Neuronal stem cell (in vitro differentiated cells): ENCODE results near the gene TOPAZ1.
"Not testable (repeated sequence)": the region's sequence is repeated elsewhere in the genome, so short reads cannot be mapped to it uniquely, and the experiment has no call there.

Experiments
- DNase-seq: peaks from one replicate; pipeline ENCODE4 v3.0.0-alpha.2; 2013; ENCODE audit warnings: low spot score
- H2AFZ ChIP-seq: one replicate; pipeline ENCODE4 v1.6.1; 2013; ENCODE audit warnings: mild to moderate bottlenecking, low read length, inconsistent platforms
- H2AK5ac ChIP-seq: 2 replicates; pipeline ENCODE4 v1.6.1; 2013; ENCODE audit warnings: low read depth, mild to moderate bottlenecking, inconsistent platforms, low read length, moderate library complexity, mixed read lengths
- H2BK120ac ChIP-seq: 2 replicates; pipeline ENCODE4 v1.6.1; 2013; ENCODE audit warnings: low read depth, mild to moderate bottlenecking, inconsistent platforms, low read length, moderate library complexity, mixed read lengths
- H2BK12ac ChIP-seq: one replicate; pipeline ENCODE4 v1.6.1; 2013; ENCODE audit warnings: low read length, inconsistent platforms
- H2BK15ac ChIP-seq: 2 replicates; pipeline ENCODE4 v1.6.1; 2013; ENCODE audit warnings: mild to moderate bottlenecking, low read length, inconsistent platforms, mixed read lengths
- H2BK5ac ChIP-seq: one replicate; pipeline ENCODE4 v1.6.1; 2013; ENCODE audit warnings: inconsistent platforms, mild to moderate bottlenecking, low read length, moderate library complexity
- H3K14ac ChIP-seq: one replicate; pipeline ENCODE4 v1.6.1; 2013; ENCODE audit warnings: low read length, inconsistent platforms
- H3K18ac ChIP-seq: 2 replicates; pipeline ENCODE4 v1.6.1; 2013; ENCODE audit warnings: low read length, inconsistent platforms
- H3K23ac ChIP-seq: 2 replicates; pipeline ENCODE4 v1.6.1; 2013; ENCODE audit warnings: low read depth, mild to moderate bottlenecking, mixed read lengths, low read length, inconsistent platforms; ENCODE audit not compliant: poor library complexity
- H3K27ac ChIP-seq: replicated peaks from 3 replicates; pipeline ENCODE4 v1.5.1; 2013; ENCODE audit warnings: low read length, inconsistent platforms
- H3K27me3 ChIP-seq, 3 experiments: 2 replicates each; pipeline ENCODE4 v1.6.1; 2013; ENCODE audit warnings: low read length in 3 of 3, mild to moderate bottlenecking in 2 of 3, inconsistent platforms in 1 of 3, low read depth in 1 of 3, mixed read lengths in 1 of 3, moderate library complexity in 1 of 3; ENCODE audit not compliant: control insufficient read depth in 3 of 3, insufficient read depth in 3 of 3
- H3K36me3 ChIP-seq, 2 donors: replicated peaks in 1 of 2; 2 replicates each; pipeline ENCODE4 v1.6.1; 2013; ENCODE audit warnings: low read length in 2 of 2; ENCODE audit not compliant: control insufficient read depth in 2 of 2, insufficient read depth in 2 of 2
- H3K4ac ChIP-seq: 2 replicates; pipeline ENCODE4 v1.6.1; 2013; ENCODE audit warnings: inconsistent platforms, mild to moderate bottlenecking, low read length, moderate library complexity
- H3K4me1 ChIP-seq, 2 donors: 1 replicate in 1 of 2; 2 replicates in 1 of 2; pipeline ENCODE4 v1.6.1; 2013; ENCODE audit warnings: low read length in 2 of 2, low read depth in 1 of 2; ENCODE audit not compliant: control insufficient read depth in 2 of 2, insufficient read depth in 1 of 2
- H3K4me2 ChIP-seq: one replicate; pipeline ENCODE4 v1.6.1; 2013; ENCODE audit warnings: mild to moderate bottlenecking, low read length, inconsistent platforms; ENCODE audit not compliant: insufficient read depth, poor library complexity, severe bottlenecking
- H3K4me3 ChIP-seq, 2 donors: 2 replicates each; pipeline ENCODE4 v1.5.1; 2013; ENCODE audit warnings: low read length in 2 of 2, mild to moderate bottlenecking in 2 of 2, inconsistent platforms in 1 of 2, moderate library complexity in 1 of 2
- H3K79me1 ChIP-seq: one replicate; pipeline ENCODE4 v1.6.1; 2013; ENCODE audit warnings: low read depth, mild to moderate bottlenecking, inconsistent platforms, low read length, moderate library complexity
- H3K9ac ChIP-seq: one replicate; pipeline ENCODE4 v1.6.1; 2013; ENCODE audit warnings: mild to moderate bottlenecking, low read depth, low read length, inconsistent platforms; ENCODE audit not compliant: poor library complexity
- H3K9me3 ChIP-seq, 2 donors: replicated peaks in 1 of 2; 2 replicates each; pipeline versions ENCODE3 to v1.6.1; 2013; ENCODE audit warnings: low read length in 2 of 2, mild to moderate bottlenecking in 2 of 2, inconsistent platforms in 1 of 2, low read depth in 1 of 2, mixed read lengths in 1 of 2, moderate library complexity in 1 of 2; ENCODE audit not compliant: control insufficient read depth in 2 of 2, insufficient read depth in 1 of 2
- H4K8ac ChIP-seq: one replicate; pipeline ENCODE4 v1.6.1; 2013; ENCODE audit warnings: low read depth, mild to moderate bottlenecking, inconsistent platforms, low read length, moderate library complexity
- H4K91ac ChIP-seq: one replicate; pipeline ENCODE4 v1.6.1; 2013; ENCODE audit warnings: low read length, low read depth, mild to moderate bottlenecking, inconsistent platforms; ENCODE audit not compliant: poor library complexity
- WGBS, 2 donors: extraction: QIAGEN DNeasy Blood & Tissue Kit; methylation state at CpG; one replicate each; pipeline ENCODE4 v1.1.7; 2013; ENCODE audit warnings: missing lambda C conversion rate in 2 of 2, mixed read lengths in 1 of 2; ENCODE audit not compliant: insufficient read length in 2 of 2, insufficient replicate concordance in 1 of 2; ENCODE audit errors: extremely low coverage in 2 of 2; 5-methylcytosine and 5-hydroxymethylcytosine counted together

Gene TOPAZ1

DNA sequence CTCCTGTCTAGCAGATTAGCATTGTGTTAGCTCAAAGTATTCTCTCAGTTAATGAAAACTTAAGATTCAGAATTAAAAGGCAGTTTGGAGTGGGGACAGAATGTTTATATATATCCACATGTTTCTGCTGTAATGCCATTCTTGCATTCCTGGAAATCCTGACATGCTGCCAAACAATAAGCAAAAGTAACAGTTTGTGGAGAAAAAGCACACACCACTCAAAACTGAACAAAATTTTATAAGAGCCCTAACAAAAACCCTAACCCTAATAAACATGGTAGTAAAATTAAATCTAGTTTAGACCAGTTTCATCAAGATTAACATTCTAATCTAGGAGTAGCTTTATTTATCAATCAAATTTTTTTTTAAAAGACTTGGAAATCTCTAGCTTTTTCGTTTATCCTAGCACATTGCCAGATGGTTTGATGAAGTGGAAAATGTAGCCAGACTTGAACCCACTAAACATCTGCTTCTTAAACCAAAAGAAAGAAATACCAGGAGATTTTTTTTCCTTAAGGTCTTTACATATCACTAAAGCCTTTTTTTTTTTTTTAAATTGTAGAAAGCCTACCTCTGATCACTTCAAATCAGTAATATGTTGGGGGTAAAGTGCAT, 100.6 kb downstream of the TOPAZ1 start:
- H3K4ac ChIP-seq: no peak overlapping the region
- H3K14ac ChIP-seq: no peak overlapping the region
- H3K4me2 ChIP-seq: no peak overlapping the region
- DNase-seq: no peak
- no peak overlapping the region for H3K9ac ChIP-seq
- no peak overlapping the region for H3K23ac ChIP-seq
- H2AFZ ChIP-seq: no peak overlapping the region
- no peak overlapping the region for H3K4me3 ChIP-seq
- H2BK15ac ChIP-seq: no peak overlapping the region
- H2BK5ac ChIP-seq: no peak overlapping the region
- H2BK12ac ChIP-seq: no peak overlapping the region
- H4K8ac ChIP-seq: no peak overlapping the region
- no CpG with 5 or more reads among the region's 1 CpG for WGBS, 2 donors
- H3K27me3 ChIP-seq: no peaks in the 10 kb centered on the region
- H4K91ac ChIP-seq: no peak overlapping the region
- H3K4me1 ChIP-seq: peaks cover 5 to 10% of the 10 kb centered on the region in 2 donors
- no peak overlapping the region for H3K18ac ChIP-seq
- no peak overlapping the region for H2BK120ac ChIP-seq
- H3K9me3 ChIP-seq: peaks cover 0 to 3% of the 10 kb centered on the region in 2 donors
- H3K27ac ChIP-seq: no peak overlapping the region
- H2AK5ac ChIP-seq: no peak overlapping the region
- H3K36me3 ChIP-seq: peaks cover 0 to 10% of the 10 kb centered on the region in 2 donors
- no peaks in the 10 kb centered on the region for H3K79me1 ChIP-seq

- Histone ChIP-seq H3K79me1 (no peaks in the 10 kb centered on the region), H2BK15ac (no peak overlapping the region), H3K27me3 (no peaks in the 10 kb centered on the region), H2BK120ac (no peak overlapping the region), H3K4me2 (no peak overlapping the region), H2AFZ (no peak overlapping the region), H2BK5ac (no peak overlapping the region), H3K9me3 (peaks cover 0 to 3% of the 10 kb centered on the region in 2 donors), H4K91ac (no peak overlapping the region), H3K36me3 (peaks cover 0 to 10% of the 10 kb centered on the region in 2 donors), H3K9ac (no peak overlapping the region), H4K8ac (no peak overlapping the region), H3K4me3 (no peak overlapping the region), H2AK5ac (no peak overlapping the region), H3K27ac (no peak overlapping the region), H3K4ac (no peak overlapping the region), H3K14ac (no peak overlapping the region), H3K23ac (no peak overlapping the region), H2BK12ac (no peak overlapping the region), H3K4me1 (peaks cover 3 to 8% of the 10 kb centered on the region in 2 donors), H3K18ac (no peak overlapping the region)
- DNase-seq: no peak
Observed at GRCh38 chr3:44343421-44343820, 101.7 kb downstream of the TOPAZ1 start.

DNA sequence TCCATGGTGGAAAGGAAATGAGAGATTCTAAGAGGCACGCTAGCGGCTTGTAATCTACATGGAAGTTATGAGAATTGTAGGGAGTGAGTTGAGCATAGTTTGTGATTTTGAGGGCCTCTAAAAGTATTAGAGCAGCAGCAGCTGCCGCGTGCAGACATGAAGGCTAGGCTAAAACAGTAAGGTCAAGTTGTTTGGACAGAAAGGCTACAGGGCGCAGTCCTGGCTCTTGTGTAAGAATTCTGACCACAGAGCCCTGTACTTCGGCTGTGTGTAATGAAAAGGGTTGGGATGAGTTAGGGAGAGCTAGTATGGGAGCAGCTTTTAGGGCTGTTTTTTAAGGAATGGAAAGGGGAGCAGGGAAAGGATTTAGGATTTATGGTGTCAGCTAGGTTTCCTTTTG, 104.9 kb downstream of the TOPAZ1 start:
- not testable (repeated sequence) for H3K4ac ChIP-seq, H3K18ac ChIP-seq, H3K27me3 ChIP-seq, H3K14ac ChIP-seq, H4K91ac ChIP-seq, H3K4me2 ChIP-seq, DNase-seq, H3K23ac ChIP-seq, H2BK15ac ChIP-seq, H4K8ac ChIP-seq, H2BK120ac ChIP-seq, H2BK12ac ChIP-seq, H3K27ac ChIP-seq, H3K9ac ChIP-seq, H3K9me3 ChIP-seq, H3K79me1 ChIP-seq, H2BK5ac ChIP-seq, H3K4me1 ChIP-seq, H3K4me3 ChIP-seq, H3K36me3 ChIP-seq, H2AFZ ChIP-seq, H2AK5ac ChIP-seq
- WGBS, 2 donors: no CpG with 5 or more reads among the region's 6 CpGs

GRCh38 chr3:44348993-44349392, 107.3 kb downstream of the TOPAZ1 start:
- WGBS, 2 donors: no CpG with 5 or more reads among the region's 6 CpGs
- Histone ChIP-seq H4K91ac (no peak overlapping the region), H3K36me3 (peaks cover 0 to 3% of the 10 kb centered on the region in 2 donors), H2BK5ac (no peak overlapping the region), H3K4ac (no peak overlapping the region), H3K9ac (no peak overlapping the region), H2AFZ (no peak overlapping the region), H2BK120ac (no peak overlapping the region), H2BK15ac (no peak overlapping the region), H3K9me3 (peaks cover 2 to 5% of the 10 kb centered on the region in 2 donors), H3K4me3 (no peak overlapping the region), H3K27ac (no peak overlapping the region), H3K23ac (no peak overlapping the region), H3K27me3 (no peaks in the 10 kb centered on the region), H3K14ac (no peak overlapping the region), H2BK12ac (no peak overlapping the region), H3K79me1 (no peaks in the 10 kb centered on the region), H3K18ac (no peak overlapping the region), H3K4me1 (peaks cover 0 to 1% of the 10 kb centered on the region in 2 donors), H4K8ac (no peak overlapping the region), H2AK5ac (no peak overlapping the region), H3K4me2 (no peak overlapping the region)
- no peak for DNase-seq
